Omental fat pad (tissue), 4 donors: ENCODE data around the gene NR2F1-AS1. TPM values are rescaled to one million over a fixed set of nuclear protein-coding genes. Genes with fewer than 3 reads are reported as not detected.

Experiments
- ATAC-seq: fragments of 150-250 bp; one replicate; pipeline ENCODE4 v1.9.1; 2016; ENCODE audit warnings: mild to moderate bottlenecking, moderate library complexity; ENCODE audit not compliant: low FRiP score
- DNase-seq: peaks from one replicate; pipeline ENCODE4 v3.0.0-alpha.2; 2019; ENCODE audit warnings: low spot score
- CTCF ChIP-seq, 3 donors: fragments of 450-650 bp; IDR thresholded peaks; one replicate each; pipeline ENCODE4 v1.5.1; 2016 to 2017; ENCODE audit warnings: antibody characterized with exemption in 3 of 3, mild to moderate bottlenecking in 3 of 3, moderate library complexity in 2 of 3
- total RNA-seq, 4 donors: library from RNA; depleted of rRNA; stranded (reverse); fragments of >200 nt; gene quantifications; one replicate each; pipeline ENCODE4 v1.1.0, GENCODE V29; 2016

The NR2F1-AS1 gene
- total RNA-seq, 4 donors from 2014 or later = 17.3 to 31.0 (median 22.9) TPM

- no peak for ATAC-seq
Measured at GRCh38 chr5:93573354-93574351, 7.4 kb downstream of the NR2F1-AS1 start.

DNA sequence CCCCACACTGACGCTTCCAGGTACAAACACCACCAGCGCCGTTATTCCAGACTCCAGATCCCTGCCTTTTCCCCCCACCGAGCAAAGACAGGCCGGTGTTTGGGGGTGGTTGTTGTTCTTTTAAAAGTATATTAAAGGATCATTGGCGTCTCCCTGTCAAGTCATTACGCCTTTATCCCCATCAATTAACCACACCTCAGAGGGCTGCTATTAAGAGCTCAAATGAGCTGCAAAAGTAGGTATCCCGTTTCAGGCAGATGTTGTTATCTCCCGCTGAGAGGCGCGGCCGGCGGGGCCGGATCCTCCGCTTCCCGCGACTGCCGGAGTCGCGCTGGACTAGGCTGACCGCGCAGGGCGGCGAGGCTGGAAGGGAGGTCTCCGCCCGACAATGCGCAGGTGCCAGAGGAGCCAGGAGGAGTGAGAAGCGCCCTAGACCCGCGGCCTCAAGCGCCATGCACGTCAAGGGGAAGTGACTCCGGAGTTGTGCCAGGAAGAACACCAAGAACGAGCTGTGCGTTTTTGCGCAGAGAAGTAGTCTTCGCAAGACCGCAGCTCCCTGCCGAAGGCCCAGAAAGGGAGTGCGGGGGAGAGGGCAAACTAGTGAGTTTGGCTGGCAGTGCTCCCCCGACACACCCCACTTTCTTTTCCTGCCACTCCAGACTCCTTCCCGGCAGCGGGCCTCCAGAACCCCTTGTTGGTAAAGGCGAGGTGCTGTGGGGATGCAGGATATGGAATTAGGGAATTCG is 8.2 kb downstream of the NR2F1-AS1 start:
- TF ChIP-seq CTCF (IDR thresholded peaks at IDR 0.05) = no peak
- ATAC-seq (no peak), DNase-seq (no peak)

More at GRCh38 chr5:93573354-93574351, 7.4 kb downstream of the NR2F1-AS1 start:
- DNase-seq = no peak
- TF ChIP-seq CTCF (IDR thresholded peaks at IDR 0.05) = no peak

- no peak for TF ChIP-seq CTCF (IDR thresholded peaks at IDR 0.05)
- DNase-seq = no peak
- ATAC-seq = no peak
Measured at GRCh38 chr5:93572101-93572607, 8.9 kb downstream of the NR2F1-AS1 start.

- DNase-seq (no peak), ATAC-seq (no peak)
- no peak for TF ChIP-seq CTCF (IDR thresholded peaks at IDR 0.05)
Measured at GRCh38 chr5:93571114-93571949, 9.7 kb downstream of the NR2F1-AS1 start.

DNA sequence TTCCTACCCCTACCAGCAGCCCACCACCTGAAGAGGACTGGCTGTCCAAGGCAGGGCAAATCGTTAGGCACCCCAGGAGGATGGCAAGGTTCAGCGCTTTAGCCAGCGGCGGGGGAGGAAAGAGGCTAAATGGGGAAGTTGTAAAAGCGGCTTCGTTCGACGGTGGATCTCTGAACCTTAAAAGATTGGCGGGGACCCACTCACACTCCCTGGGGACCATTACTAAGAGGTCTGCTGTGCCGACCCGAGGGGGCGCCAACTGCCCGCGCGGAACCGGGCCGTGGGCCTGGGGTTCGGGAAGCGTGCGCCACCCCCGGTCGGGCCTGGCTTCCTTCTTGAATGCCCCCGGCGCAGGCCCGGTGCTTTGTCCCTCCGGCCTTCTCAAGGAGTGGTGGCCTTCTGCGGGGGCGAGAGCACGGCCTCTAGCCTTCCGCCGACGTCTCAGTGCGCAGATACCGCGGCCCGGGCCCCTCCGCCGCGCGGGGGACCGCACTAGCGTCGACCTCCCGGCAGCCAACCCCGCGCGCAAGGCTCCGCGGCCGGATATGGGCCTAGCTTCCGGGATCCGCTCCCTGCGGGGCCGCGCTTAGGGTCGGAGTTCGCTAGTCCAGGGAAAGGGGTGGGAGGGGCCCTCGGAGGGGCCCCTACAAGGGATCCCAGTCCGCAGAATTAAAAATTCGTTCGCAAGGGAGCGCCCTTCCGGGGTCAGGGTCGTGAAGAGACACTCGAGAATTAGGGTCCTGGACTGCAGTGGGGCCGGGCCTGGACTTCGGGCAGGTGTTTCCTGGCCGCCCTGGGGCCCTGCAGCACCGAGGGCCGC is 10.5 kb downstream of the NR2F1-AS1 start:
- DNase-seq (no peak), ATAC-seq (no peak)
- TF ChIP-seq CTCF (IDR thresholded peaks at IDR 0.05) = no peak
